NCI-H2196 (cell line): ENCODE data around the gene LAMA5.

ENCODE experiments used
- DNase-seq: peaks from one replicate; lab custom pipeline; 2025; ENCODE audit not compliant: unreplicated experiment; lab: John Stamatoyannopoulos, UW

LAMA5 gene

GRCh38 chr20:62405108-62405980 is 38.2 kb upstream of the LAMA5 start:
- DNase-seq = peak; percentile 73

- no peak for DNase-seq
Measured at GRCh38 chr20:62404761-62405107, 37.6 kb upstream of the LAMA5 start.

- DNase-seq = no peak
Measured at GRCh38 chr20:62404112-62404665, 37.1 kb upstream of the LAMA5 start.

- no peak for DNase-seq
Measured at GRCh38 chr20:62403331-62403730, 36.2 kb upstream of the LAMA5 start.

GRCh38 chr20:62402456-62403150 is 35.5 kb upstream of the LAMA5 start:
- no peak for DNase-seq

- DNase-seq = no peak
Measured at GRCh38 chr20:62401331-62401779, 34.2 kb upstream of the LAMA5 start.

- DNase-seq = no peak
Measured at GRCh38 chr20:62400541-62400940, 33.4 kb upstream of the LAMA5 start.

- DNase-seq = peak; percentile 33
Measured at GRCh38 chr20:62400021-62400420, 32.9 kb upstream of the LAMA5 start.

- DNase-seq = no peak
Measured at GRCh38 chr20:62398120-62398821, 31.2 kb upstream of the LAMA5 start.

- DNase-seq = no peak
Measured at GRCh38 chr20:62396367-62397239, 29.5 kb upstream of the LAMA5 start.

- no peak for DNase-seq
Measured at GRCh38 chr20:62395311-62396242, 28.5 kb upstream of the LAMA5 start.

GRCh38 chr20:62394248-62395245 is 27.4 kb upstream of the LAMA5 start:
- no peak for DNase-seq

- no peak for DNase-seq
Measured at GRCh38 chr20:62393830-62394229, 26.7 kb upstream of the LAMA5 start.

GRCh38 chr20:62393335-62393665 is 26.2 kb upstream of the LAMA5 start:
- no peak for DNase-seq

- DNase-seq = no peak
Measured at GRCh38 chr20:62392621-62393334, 25.7 kb upstream of the LAMA5 start.

- no peak for DNase-seq
Measured at GRCh38 chr20:62392077-62392418, 24.9 kb upstream of the LAMA5 start.

- DNase-seq = no peak
Measured at GRCh38 chr20:62391165-62392076, 24.3 kb upstream of the LAMA5 start.
